Mucosa of stomach (tissue), 1 donor: ENCODE measurements around the gene RALGAPB.
"Not testable (repeated sequence)": the region's sequence is repeated elsewhere in the genome, so short reads cannot be mapped to it uniquely, and the experiment has no call there.

Experiments used
- H3K27me3 ChIP-seq: one replicate; pipeline ENCODE4 v1.7.0; 2013; ENCODE audit warnings: mild to moderate bottlenecking, low read length; ENCODE audit not compliant: control insufficient read depth, insufficient read depth
- H3K36me3 ChIP-seq: one replicate; pipeline ENCODE4 v1.7.0; 2013; ENCODE audit warnings: low read length; ENCODE audit not compliant: control insufficient read depth, insufficient read depth
- H3K4me1 ChIP-seq: one replicate; pipeline ENCODE4 v1.7.0; 2013; ENCODE audit warnings: mild to moderate bottlenecking, low read length; ENCODE audit not compliant: control insufficient read depth, insufficient read depth
- H3K4me3 ChIP-seq: one replicate; pipeline ENCODE4 v1.7.0; 2013; ENCODE audit warnings: low read length
- H3K9ac ChIP-seq: one replicate; pipeline ENCODE4 v1.7.0; 2013; ENCODE audit warnings: mild to moderate bottlenecking, low read length, moderate library complexity
- H3K9me3 ChIP-seq: one replicate; pipeline ENCODE4 v1.7.0; 2013; ENCODE audit warnings: mild to moderate bottlenecking, low read length, moderate library complexity; ENCODE audit not compliant: control insufficient read depth
- donor health status: Pancreatic carcinoma.

RALGAPB gene

GRCh38 chr20:38472513-38473366 is at the start of gene RALGAPB:
Gene RALGAPB (plus strand): TSS chr20:38472843. CDS start chr20:38488433, 15,590 bp downstream.
- no peaks in the 10 kb centered on the region for H3K36me3 ChIP-seq
- H3K9me3 ChIP-seq, result no peaks in the 10 kb centered on the region
- H3K4me3 ChIP-seq, result peak within 1 kb of the TSS; percentile 9
- peaks cover 10% of the 10 kb centered on the region for H3K4me1 ChIP-seq
- H3K9ac ChIP-seq, result peak within 1 kb of the TSS; percentile 81
- H3K27me3 ChIP-seq, result no peaks in the 10 kb centered on the region

GRCh38 chr20:38423541-38423940 is 49.1 kb upstream of the RALGAPB start:
- H3K9me3 ChIP-seq, result no peaks in the 10 kb centered on the region

GRCh38 chr20:38424401-38424800 is 48.2 kb upstream of the RALGAPB start:
- Histone ChIP-seq H3K27me3 (no peaks in the 10 kb centered on the region), H3K36me3 (peaks cover 16% of the 10 kb centered on the region), H3K4me3 (no peak overlapping the region), H3K9me3 (no peaks in the 10 kb centered on the region), H3K4me1 (peaks cover 9% of the 10 kb centered on the region), H3K9ac (no peak overlapping the region)

More at GRCh38 chr20:38423541-38423940, 49.1 kb upstream of the RALGAPB start:
- H3K9ac ChIP-seq, result no peak overlapping the region
- no peaks in the 10 kb centered on the region for H3K4me1 ChIP-seq
- H3K27me3 ChIP-seq, result no peaks in the 10 kb centered on the region
- no peak overlapping the region for H3K4me3 ChIP-seq
- peaks cover 22% of the 10 kb centered on the region for H3K36me3 ChIP-seq

GRCh38 chr20:38426006-38426897 is 46.4 kb upstream of the RALGAPB start:
- Histone ChIP-seq H3K9ac (no peak overlapping the region), H3K4me1 (peaks cover 11% of the 10 kb centered on the region), H3K36me3 (peaks cover 23% of the 10 kb centered on the region), H3K27me3 (no peaks in the 10 kb centered on the region), H3K4me3 (no peak overlapping the region), H3K9me3 (no peaks in the 10 kb centered on the region)

- Histone ChIP-seq H3K9ac (no peak overlapping the region), H3K4me3 (no peak overlapping the region), H3K9me3 (no peaks in the 10 kb centered on the region), H3K27me3 (no peaks in the 10 kb centered on the region), H3K36me3 (peaks cover 19% of the 10 kb centered on the region), H3K4me1 (peaks cover 11% of the 10 kb centered on the region)
Measured at GRCh38 chr20:38427655-38428023, 45.0 kb upstream of the RALGAPB start.

- H3K36me3 ChIP-seq, result peaks cover 20% of the 10 kb centered on the region
- H3K9ac ChIP-seq, result no peak overlapping the region
- H3K27me3 ChIP-seq, result no peaks in the 10 kb centered on the region
- no peak overlapping the region for H3K4me3 ChIP-seq
- H3K4me1 ChIP-seq, result peaks cover 12% of the 10 kb centered on the region
- H3K9me3 ChIP-seq, result no peaks in the 10 kb centered on the region
Measured at GRCh38 chr20:38428800-38429199, 43.8 kb upstream of the RALGAPB start.

- Histone ChIP-seq H3K9me3 (no peaks in the 10 kb centered on the region), H3K9ac (no peak overlapping the region), H3K36me3 (peaks cover 21% of the 10 kb centered on the region), H3K4me1 (peaks cover 17% of the 10 kb centered on the region), H3K27me3 (no peaks in the 10 kb centered on the region), H3K4me3 (no peak overlapping the region)
Measured at GRCh38 chr20:38429301-38429700, 43.3 kb upstream of the RALGAPB start.

- Histone ChIP-seq H3K27me3 (no peaks in the 10 kb centered on the region), H3K36me3 (peaks cover 10% of the 10 kb centered on the region), H3K4me1 (peaks cover 18% of the 10 kb centered on the region), H3K9ac (no peak overlapping the region), H3K9me3 (no peaks in the 10 kb centered on the region), H3K4me3 (no peak overlapping the region)
Measured at GRCh38 chr20:38430679-38431325, 41.8 kb upstream of the RALGAPB start.

GRCh38 chr20:38432292-38432691 is 40.4 kb upstream of the RALGAPB start:
- Histone ChIP-seq H3K9me3 (no peaks in the 10 kb centered on the region), H3K4me1 (peaks cover 18% of the 10 kb centered on the region), H3K4me3 (no peak overlapping the region), H3K9ac (no peak overlapping the region), H3K36me3 (peaks cover 10% of the 10 kb centered on the region), H3K27me3 (no peaks in the 10 kb centered on the region)

- not testable (repeated sequence) for H3K4me3 ChIP-seq, H3K9ac ChIP-seq
- peaks cover 10% of the 10 kb centered on the region for H3K36me3 ChIP-seq
Measured at GRCh38 chr20:38432870-38433269, 39.8 kb upstream of the RALGAPB start.

GRCh38 chr20:38433304-38433972 is 39.2 kb upstream of the RALGAPB start:
- H3K4me1 ChIP-seq, result peaks cover 18% of the 10 kb centered on the region
- no peaks in the 10 kb centered on the region for H3K9me3 ChIP-seq
- H3K9ac ChIP-seq, result peak overlapping the region; percentile 85
- H3K4me3 ChIP-seq, result peak overlapping the region; percentile 58
- peaks cover 10% of the 10 kb centered on the region for H3K36me3 ChIP-seq
- no peaks in the 10 kb centered on the region for H3K27me3 ChIP-seq

More at GRCh38 chr20:38432870-38433269, 39.8 kb upstream of the RALGAPB start:
- H3K27me3 ChIP-seq, H3K9me3 ChIP-seq: not testable (repeated sequence)
- H3K4me1 ChIP-seq, result peaks cover 18% of the 10 kb centered on the region
